Astrocyte (in vitro differentiated cells and primary cell): ENCODE data around the gene PUDP. TPM values are rescaled to one million over a fixed set of nuclear protein-coding genes. Genes with fewer than 3 reads are reported as not detected.
A peak's percentile ranks its signal among the peaks of the same experiment; 100 is the strongest.

ENCODE experiments used
- DNase-seq: peaks from one replicate; pipeline ENCODE4 v3.0.0-alpha.2; 2010; ENCODE audit warnings: low read depth
- FAIRE-seq: peaks from 2 replicates; lab custom pipeline; 2011; peaks lifted over from hg19 to GRCh38; lab: Jason Lieb, UNC
- H2AFZ ChIP-seq: 2 replicates; pipeline ENCODE4 v1.6.0; 2012; ENCODE audit warnings: low read depth, low read length, inconsistent platforms
- H3K27ac ChIP-seq: 2 replicates; pipeline ENCODE4 v1.5.1; 2011; ENCODE audit warnings: low read depth, low read length, inconsistent platforms
- H3K27me3 ChIP-seq: 2 replicates; pipeline ENCODE4 v1.6.0; 2011; ENCODE audit warnings: low read length, inconsistent platforms; ENCODE audit not compliant: insufficient read depth
- H3K36me3 ChIP-seq: 2 replicates; pipeline ENCODE4 v1.5.1; 2011; ENCODE audit warnings: low read length, inconsistent platforms; ENCODE audit not compliant: insufficient read depth
- H3K4me1 ChIP-seq: 2 replicates; pipeline ENCODE4 v1.5.1; 2011; ENCODE audit warnings: low read length, inconsistent platforms; ENCODE audit not compliant: insufficient read depth
- H3K4me2 ChIP-seq: 2 replicates; pipeline ENCODE4 v1.6.0; 2012; ENCODE audit warnings: low read length, inconsistent platforms
- H3K4me3 ChIP-seq: 2 replicates; pipeline ENCODE4 v1.5.1; 2011; ENCODE audit warnings: low read depth, mild to moderate bottlenecking, low read length, inconsistent platforms; ENCODE audit not compliant: insufficient read depth
- H3K79me2 ChIP-seq: 2 replicates; pipeline ENCODE4 v1.6.0; 2012; ENCODE audit warnings: mild to moderate bottlenecking, low read length, inconsistent platforms; ENCODE audit not compliant: insufficient read depth
- H3K9ac ChIP-seq: 2 replicates; pipeline ENCODE4 v1.6.0; 2012; ENCODE audit warnings: mild to moderate bottlenecking, low read length, inconsistent platforms
- H3K9me3 ChIP-seq: 2 replicates; pipeline ENCODE4 v1.5.1; 2012; ENCODE audit warnings: low read depth, mild to moderate bottlenecking, low read length, inconsistent platforms; ENCODE audit not compliant: insufficient read depth
- H4K20me1 ChIP-seq: 2 replicates; pipeline ENCODE4 v1.6.0; 2012; ENCODE audit warnings: low read length, inconsistent platforms; ENCODE audit not compliant: insufficient read depth
- H3K27ac Mint-ChIP-seq: one replicate; pipeline ENCODE4 v1.8.0; 2021; ENCODE audit warnings: mild to moderate bottlenecking, mixed read lengths; ENCODE audit not compliant: unreplicated experiment
- H3K27me3 Mint-ChIP-seq: one replicate; pipeline ENCODE4 v1.8.0; 2021; ENCODE audit warnings: low read depth, mixed read lengths; ENCODE audit not compliant: unreplicated experiment
- H3K36me3 Mint-ChIP-seq: one replicate; pipeline ENCODE4 v1.8.0; 2021; ENCODE audit warnings: low read depth, mixed read lengths; ENCODE audit not compliant: unreplicated experiment
- H3K4me1 Mint-ChIP-seq: one replicate; pipeline ENCODE4 v1.8.0; 2021; ENCODE audit warnings: low read depth, mixed read lengths; ENCODE audit not compliant: unreplicated experiment
- H3K4me3 Mint-ChIP-seq: one replicate; pipeline ENCODE4 v1.8.0; 2021; ENCODE audit warnings: mild to moderate bottlenecking, moderate library complexity, mixed read lengths; ENCODE audit not compliant: unreplicated experiment
- H3K9me3 Mint-ChIP-seq: one replicate; pipeline ENCODE4 v1.8.0; 2021; ENCODE audit warnings: mild to moderate bottlenecking, mixed read lengths; ENCODE audit not compliant: unreplicated experiment
- CTCF ChIP-seq: IDR thresholded peaks from 2 replicates; pipeline ENCODE4 v1.5.1; 2011; ENCODE audit warnings: low read depth, mild to moderate bottlenecking, inconsistent platforms, low read length, moderate library complexity; ENCODE audit not compliant: insufficient read depth
- EZH2 ChIP-seq: IDR thresholded peaks from 2 replicates; pipeline ENCODE4 v1.6.1; 2012; ENCODE audit warnings: mild to moderate bottlenecking, low read length, inconsistent platforms; ENCODE audit not compliant: insufficient read depth
- total RNA-seq: library from RNA; stranded (reverse); gene quantifications from 2 replicates; pipeline ENCODE4 v1.2.1, GENCODE V29; 2021

PUDP gene
- total RNA-seq, 1 donor from 2014 or later = 21.8 TPM

- H3K4me1 ChIP-seq = no peaks in the 10 kb centered on the region
- H3K4me1 Mint-ChIP-seq = no peaks in the 10 kb centered on the region
These were observed 22.9 kb upstream of the PUDP start for GRCh38 chrX:7170898-7171297.

GRCh38 chrX:7169627-7170026, 21.7 kb upstream of the PUDP start:
- Mint-ChIP-seq H3K36me3 (no peaks in the 10 kb centered on the region), H3K27me3 (no peaks in the 10 kb centered on the region), H3K27ac (no peak overlapping the region), H3K4me3 (no peak overlapping the region), H3K9me3 (peaks cover 2% of the 10 kb centered on the region), H3K4me1 (no peaks in the 10 kb centered on the region)
- Histone ChIP-seq H3K9me3 (no peaks in the 10 kb centered on the region), H3K9ac (no peak overlapping the region), H3K4me1 (no peaks in the 10 kb centered on the region), H3K4me2 (no peak overlapping the region), H4K20me1 (no peaks in the 10 kb centered on the region), H2AFZ (no peak overlapping the region), H3K27me3 (no peaks in the 10 kb centered on the region), H3K36me3 (no peaks in the 10 kb centered on the region), H3K79me2 (no peaks in the 10 kb centered on the region), H3K27ac (no peak overlapping the region), H3K4me3 (no peak overlapping the region)
- DNase-seq (no peak), FAIRE-seq (peak; percentile 95)
- no peak for TF ChIP-seq CTCF
- TF ChIP-seq EZH2 = no peak

More at GRCh38 chrX:7170898-7171297, 22.9 kb upstream of the PUDP start:
- no peak overlapping the region for H3K27ac ChIP-seq
- FAIRE-seq (peak; percentile 34), DNase-seq (no peak)
- no peaks in the 10 kb centered on the region for H3K27me3 Mint-ChIP-seq
- H3K27ac Mint-ChIP-seq = no peak overlapping the region
- H3K9me3 ChIP-seq = no peaks in the 10 kb centered on the region
- no peak overlapping the region for H3K9ac ChIP-seq
- H3K4me2 ChIP-seq = no peak overlapping the region
- H4K20me1 ChIP-seq = no peaks in the 10 kb centered on the region
- H3K4me3 Mint-ChIP-seq = no peak overlapping the region
- no peaks in the 10 kb centered on the region for H3K79me2 ChIP-seq
- H3K36me3 ChIP-seq = no peaks in the 10 kb centered on the region
- peaks cover 2% of the 10 kb centered on the region for H3K9me3 Mint-ChIP-seq
- H2AFZ ChIP-seq = no peak overlapping the region
- no peak overlapping the region for H3K4me3 ChIP-seq
- no peaks in the 10 kb centered on the region for H3K36me3 Mint-ChIP-seq
- H3K27me3 ChIP-seq = no peaks in the 10 kb centered on the region
- peak; percentile 12 for TF ChIP-seq CTCF
- no peak for TF ChIP-seq EZH2

- TF ChIP-seq EZH2 (no peak), CTCF (no peak)
- H4K20me1 ChIP-seq = no peaks in the 10 kb centered on the region
- H3K27ac ChIP-seq = no peak overlapping the region
- no peak overlapping the region for H2AFZ ChIP-seq
- H3K4me1 Mint-ChIP-seq = no peaks in the 10 kb centered on the region
- DNase-seq = peak; percentile 25
- no peaks in the 10 kb centered on the region for H3K9me3 ChIP-seq
- no peak overlapping the region for H3K4me2 ChIP-seq
- no peak overlapping the region for H3K4me3 ChIP-seq
- no peak for FAIRE-seq
- no peaks in the 10 kb centered on the region for H3K79me2 ChIP-seq
- H3K27me3 Mint-ChIP-seq = no peaks in the 10 kb centered on the region
- H3K4me1 ChIP-seq = no peaks in the 10 kb centered on the region
- no peak overlapping the region for H3K27ac Mint-ChIP-seq
- no peak overlapping the region for H3K4me3 Mint-ChIP-seq
- H3K36me3 ChIP-seq = no peaks in the 10 kb centered on the region
- H3K9ac ChIP-seq = no peak overlapping the region
- no peaks in the 10 kb centered on the region for H3K9me3 Mint-ChIP-seq
- H3K36me3 Mint-ChIP-seq = no peaks in the 10 kb centered on the region
- no peaks in the 10 kb centered on the region for H3K27me3 ChIP-seq
These were observed 20.4 kb upstream of the PUDP start for GRCh38 chrX:7168371-7168770.
